NOMO-1 treated with DMSO at 0.1 percent for 48 hours (cell line): Measurements from ENCODE around the gene ADM5.

Experiments used
- DNase-seq: peaks from one replicate; lab custom pipeline; 2025; ENCODE audit not compliant: unreplicated experiment; lab: John Stamatoyannopoulos, UW

Gene ADM5

GRCh38 chr19:49658139-49658517 lies 31.3 kb upstream of the ADM5 start:
- DNase-seq, result no peak

DNA sequence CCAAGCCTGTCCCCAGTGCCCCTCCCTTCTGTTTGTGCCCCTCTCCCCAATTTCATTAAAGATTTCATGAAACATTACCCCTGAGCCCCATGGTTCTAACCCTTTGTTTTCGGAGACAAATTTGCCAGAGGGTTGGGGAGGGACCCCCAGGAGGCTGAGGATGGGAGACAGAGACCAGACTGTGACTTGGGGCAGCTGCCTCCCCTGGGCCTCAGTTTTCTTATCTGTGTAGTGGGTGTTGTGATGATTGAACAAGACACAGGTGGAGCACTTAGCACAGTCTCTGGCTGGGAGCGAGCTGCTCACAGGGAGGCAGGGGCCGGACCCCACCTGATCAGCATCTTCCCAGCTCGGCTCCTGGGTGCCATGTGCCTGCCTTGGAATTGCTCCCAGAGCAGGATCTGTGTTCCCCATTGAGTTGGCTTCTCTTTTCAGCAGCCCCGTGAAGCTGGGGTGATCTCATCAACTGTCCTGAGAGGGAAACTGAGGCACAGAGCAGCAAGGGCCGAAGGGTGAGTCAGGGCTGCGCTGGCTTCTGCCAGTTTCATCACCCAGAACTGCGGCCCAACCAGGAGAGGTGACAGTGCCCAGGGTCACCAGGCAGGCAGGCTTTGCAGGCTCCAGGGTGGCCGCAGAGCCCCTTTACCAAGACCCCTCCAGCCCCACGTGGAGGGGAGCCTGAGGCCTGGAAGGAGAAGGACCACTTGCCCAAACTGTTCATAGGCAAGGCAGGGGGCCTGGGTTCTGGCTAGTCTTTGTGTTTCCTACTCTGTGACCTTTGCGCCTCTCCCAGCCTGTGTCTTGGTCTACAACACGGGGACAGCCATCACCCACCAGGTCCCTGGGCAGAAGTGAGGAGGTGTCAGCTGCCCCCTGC lies 30.6 kb upstream of the ADM5 start:
- DNase-seq, result no peak

DNA sequence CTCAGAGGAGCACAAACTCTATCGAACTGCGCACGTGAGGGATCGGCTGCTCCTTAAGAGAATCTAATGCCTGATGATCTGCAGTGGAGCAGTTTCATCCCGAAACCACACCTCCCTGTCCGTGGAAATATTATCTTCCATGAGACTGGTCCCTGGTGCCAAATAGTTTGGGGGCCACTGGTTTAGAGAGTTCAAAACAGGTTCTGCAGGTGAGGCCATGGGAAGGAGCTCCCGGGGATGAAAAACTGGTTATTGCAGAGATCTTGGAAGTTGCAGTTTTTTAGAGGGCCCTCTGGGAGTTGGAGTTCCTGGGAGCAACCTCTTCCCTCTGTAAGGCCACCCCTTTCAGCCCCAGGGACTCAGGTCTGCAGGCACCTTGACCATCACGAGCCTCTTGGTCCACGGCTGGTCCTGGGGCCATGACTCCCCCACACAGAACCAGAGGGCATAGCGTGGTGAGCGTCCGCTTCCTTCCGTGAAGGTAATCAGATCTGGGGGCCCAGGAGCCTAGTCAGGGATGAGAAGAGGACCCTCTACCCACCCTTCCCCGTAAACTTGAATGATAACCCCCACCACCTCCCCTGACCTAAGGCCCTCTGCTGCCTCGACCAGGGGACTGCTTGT lies 28.9 kb upstream of the ADM5 start:
- no peak for DNase-seq

DNA sequence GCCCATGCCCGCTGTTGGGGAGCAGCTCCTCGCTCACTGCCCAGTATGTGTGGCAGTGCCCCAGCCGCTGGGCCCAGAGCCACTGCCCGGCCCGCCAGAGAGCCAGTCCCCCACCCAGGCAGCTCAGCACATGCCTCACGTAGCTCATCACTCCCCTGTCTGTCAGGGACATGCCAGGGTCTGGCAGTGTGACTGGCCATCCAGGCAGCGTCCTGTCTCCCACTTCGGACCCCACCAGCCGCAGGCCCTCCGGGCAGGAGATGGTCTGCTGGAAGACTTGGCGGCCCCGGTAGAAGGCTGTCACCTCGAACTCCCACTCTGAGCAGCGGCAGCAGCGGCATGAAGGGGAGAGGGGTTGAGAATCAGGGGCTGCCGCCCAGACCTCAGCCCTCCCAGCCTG lies 27.4 kb upstream of the ADM5 start:
- DNase-seq, result no peak

DNA sequence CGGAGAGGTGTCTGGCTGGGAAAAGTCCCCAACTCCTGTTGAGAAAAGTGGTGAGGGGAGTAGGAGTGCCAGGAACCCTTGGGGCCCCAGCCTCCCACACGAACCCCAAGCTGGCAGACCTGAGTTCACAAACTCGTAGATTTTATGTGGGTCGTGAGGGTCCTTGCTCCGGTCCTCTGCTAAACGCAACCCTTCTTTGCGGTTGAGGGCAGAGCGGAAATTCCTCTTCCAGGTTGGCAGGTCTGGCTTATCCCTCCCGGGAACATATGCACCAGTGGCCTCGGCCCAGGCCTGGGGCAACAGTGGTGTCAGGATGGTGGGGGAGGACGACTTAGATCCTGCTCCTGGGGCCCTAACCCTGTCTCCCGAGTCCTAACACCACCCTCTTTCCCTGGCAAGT lies 26.2 kb upstream of the ADM5 start:
- no peak for DNase-seq

DNA sequence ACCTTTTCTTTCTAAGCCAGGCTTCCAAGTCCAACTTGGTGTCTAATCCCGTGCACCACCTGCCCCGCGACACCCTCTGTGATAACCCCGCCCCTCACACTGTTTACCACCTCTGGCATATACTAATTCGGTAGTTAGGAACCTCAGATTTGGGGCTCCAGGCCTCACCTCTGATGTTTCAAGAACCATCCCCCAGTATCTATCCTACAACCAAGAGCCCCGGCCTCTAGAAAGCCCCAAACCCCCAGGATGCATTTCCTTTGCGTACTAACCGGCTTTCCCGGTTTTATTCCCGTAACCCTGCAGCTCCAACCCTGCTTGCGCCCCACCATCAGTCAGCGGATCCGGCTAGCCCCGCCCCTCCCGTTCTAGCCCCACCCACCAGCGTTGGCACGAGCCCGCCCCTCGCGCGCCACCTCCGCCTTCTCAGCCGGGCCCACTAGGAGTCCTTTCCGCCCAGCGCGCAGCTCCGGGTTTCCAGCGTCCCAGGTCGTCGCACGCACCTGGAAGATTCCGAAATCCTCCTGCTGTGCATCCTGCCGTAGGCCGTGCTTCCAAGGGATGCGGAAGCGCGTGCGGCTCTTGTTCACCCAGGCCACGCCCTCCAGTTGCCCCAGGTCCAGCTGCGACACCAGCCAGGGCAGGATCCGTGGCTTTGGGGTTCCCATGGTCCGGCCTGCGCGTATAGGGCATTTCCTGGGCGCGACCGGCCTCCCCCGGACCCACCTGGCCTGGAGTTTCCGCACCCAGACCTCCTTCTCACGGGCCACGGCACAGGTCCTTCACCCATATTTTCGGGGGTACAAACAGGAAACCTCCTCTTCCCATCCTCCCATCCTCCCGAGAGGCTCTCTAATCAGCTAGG lies 25.0 kb upstream of the ADM5 start:
- DNase-seq, result peak; percentile 60

DNA sequence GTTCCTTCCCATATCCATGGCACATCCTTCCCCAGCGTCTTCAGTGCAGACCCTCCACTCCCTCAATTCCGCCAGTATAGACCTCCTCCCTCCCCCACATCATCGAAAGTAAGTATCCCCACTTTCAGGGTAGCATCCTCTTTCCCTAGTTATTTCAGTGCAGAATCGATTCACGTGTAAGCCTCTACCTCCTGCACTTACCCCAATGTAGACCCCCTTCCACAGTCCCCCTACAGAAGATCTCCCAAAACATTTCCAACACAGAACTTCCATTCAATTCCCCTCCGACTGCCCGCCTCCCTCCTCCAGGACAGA lies 24.4 kb upstream of the ADM5 start:
- no peak for DNase-seq

DNA sequence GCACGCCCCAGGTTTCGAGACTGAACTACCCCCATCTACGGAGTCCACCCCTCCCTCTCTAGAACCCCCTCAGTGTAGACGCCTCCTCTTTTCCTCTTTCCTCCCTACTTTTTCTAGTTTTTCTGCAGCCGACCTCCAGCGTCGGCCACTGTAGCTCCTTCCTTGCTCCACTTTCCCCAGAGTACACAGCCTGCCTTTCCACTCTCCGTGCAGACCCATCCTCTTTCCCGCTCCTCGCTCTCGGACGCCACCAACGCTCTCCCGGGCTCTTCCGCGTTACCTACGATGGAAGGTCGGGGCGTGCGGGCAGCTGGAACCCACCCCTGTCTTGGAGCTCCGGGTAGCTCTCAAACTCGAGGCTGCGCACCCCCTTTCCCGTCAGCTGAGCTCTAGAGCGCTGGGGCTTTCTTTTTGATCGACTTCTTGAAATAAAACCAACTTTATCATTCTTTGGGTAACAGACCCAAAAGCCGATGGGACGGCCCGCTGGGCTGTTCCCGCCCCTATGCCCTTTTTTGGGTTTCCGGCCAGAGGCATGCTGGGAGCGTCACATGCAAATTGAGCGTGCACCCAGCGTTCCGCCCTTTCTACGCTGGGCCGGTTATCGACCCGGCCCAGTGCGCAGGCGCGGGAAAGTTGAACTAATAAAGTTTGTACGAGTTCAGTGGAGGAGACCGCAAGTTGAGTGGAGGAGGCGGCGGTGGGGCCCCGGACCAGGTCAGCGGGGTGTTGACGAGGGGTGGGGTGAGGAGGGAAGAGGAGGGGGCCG lies 23.9 kb upstream of the ADM5 start, which contains the start of the genes BCL2L12 and IRF3:
BCL2L12 (plus strand) TSS at position 583 of the 769 bp plus-strand sequence. CDS start 760 bp downstream, outside the sequence.
IRF3 (minus strand) TSS at position 507 of the 769 bp plus-strand sequence. CDS start 1,019 bp downstream, outside the sequence.
- peak; percentile 93 for DNase-seq

GRCh38 chr19:49666120-49666444 lies 23.3 kb upstream of the ADM5 start:
- no peak for DNase-seq

GRCh38 chr19:49667473-49667872 lies 21.9 kb upstream of the ADM5 start:
- DNase-seq, result no peak

GRCh38 chr19:49669516-49669915 lies 19.9 kb upstream of the ADM5 start:
- DNase-seq, result no peak

- DNase-seq, result peak; percentile 42
Measured at GRCh38 chr19:49672131-49672919, 17.1 kb upstream of the ADM5 start.

GRCh38 chr19:49676136-49676783 lies 13.1 kb upstream of the ADM5 start:
- DNase-seq, result peak; percentile 89

DNA sequence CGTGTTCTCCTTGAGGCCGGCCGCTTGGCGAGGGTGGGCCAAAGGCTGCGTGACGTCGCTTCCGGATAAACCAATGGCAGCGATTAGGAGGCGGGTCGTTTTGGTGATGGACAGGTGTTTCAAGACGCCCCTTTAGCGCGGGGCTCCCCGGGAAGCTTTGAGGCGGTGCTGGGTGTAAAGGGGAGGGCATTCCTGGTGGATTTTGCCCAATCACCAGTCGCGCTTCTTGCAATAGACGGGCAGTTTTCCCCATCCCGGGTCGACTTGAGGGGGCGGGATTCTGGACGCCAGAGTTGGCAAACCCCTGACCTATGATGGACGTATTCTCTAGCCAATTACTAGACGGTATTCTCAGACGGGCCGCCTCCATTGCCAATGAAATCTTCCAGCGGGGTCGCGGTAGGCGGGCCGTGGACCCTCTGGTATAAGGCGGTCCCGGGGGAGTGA lies 12.6 kb upstream of the ADM5 start:
- peak; percentile 99 for DNase-seq

DNA sequence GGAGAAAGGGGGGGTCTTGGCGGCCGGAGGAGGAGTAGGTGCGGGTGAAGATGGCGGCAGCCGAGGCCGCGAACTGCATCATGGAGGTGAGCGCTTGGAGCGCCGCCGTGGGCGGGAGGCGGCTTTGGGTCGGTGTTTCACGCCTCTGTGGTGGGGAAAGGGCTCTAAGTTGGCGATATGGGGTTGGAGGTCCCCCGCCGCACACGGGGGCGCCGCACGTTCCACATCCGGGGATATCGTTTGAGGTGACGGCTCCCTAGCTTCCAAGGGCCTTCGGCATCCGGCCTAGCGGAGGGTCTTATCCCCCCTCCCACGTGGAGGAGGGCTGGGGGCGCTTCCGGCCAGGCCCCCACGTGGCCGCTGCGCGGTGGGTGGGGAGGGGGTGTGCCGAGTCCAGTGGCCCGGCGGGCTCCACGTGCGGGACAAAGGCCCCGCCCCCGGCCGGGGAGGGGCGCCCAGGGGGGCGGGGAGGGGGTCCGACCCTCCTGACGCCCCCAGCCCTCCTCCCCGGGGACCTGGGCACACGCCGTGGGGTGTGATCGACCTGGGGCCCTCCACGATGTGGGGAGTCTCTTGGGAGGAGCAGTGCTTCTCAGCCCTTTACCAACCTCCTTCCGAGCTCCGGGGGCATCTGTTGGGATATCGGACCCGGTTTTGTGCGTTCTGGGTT lies 12.0 kb upstream of the ADM5 start, which contains the start of gene PRMT1:
PRMT1 (plus strand) TSS at position 41 of the 670 bp plus-strand sequence; CDS start at position 51, 10 bp downstream.
- DNase-seq, result no peak

DNA sequence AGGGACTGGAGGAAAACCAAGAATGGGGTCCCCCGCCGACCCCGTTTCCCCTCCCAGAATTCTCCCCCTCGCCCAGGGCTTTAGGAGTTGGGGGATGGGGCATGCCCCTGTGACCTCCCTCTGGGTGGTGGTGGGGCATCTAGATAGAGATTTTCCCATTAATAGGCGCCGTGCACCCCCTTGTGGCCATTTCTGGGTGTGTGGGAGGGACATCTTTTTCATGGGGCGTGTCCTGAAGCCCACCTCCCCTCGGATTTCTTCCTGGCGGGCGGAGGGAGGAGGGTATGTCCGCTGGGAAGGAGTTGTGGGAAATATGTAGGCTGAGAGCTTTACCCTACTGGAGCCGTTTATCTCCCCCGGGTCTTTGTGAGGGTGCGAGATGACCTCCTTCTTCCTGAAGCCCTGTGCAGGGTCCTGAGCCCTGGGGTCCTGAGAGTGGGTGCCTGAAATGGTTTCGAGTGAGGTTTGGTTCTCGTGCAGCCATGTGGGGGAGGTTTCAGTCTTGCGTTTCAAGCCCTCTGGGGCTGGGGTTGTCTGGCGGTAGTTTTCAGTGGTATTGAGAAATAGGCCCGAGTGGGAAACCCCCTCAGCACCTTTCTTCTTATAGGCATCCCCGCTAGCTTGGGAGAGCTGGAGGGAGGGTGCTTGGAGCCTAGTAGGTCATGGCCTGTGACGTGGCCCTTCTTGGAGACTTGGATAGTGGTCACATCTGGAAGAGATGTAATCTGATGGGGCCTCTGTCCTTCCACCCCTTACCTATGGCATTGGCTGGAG lies 11.3 kb upstream of the ADM5 start:
- DNase-seq, result peak; percentile 27

GRCh38 chr19:49678985-49679770 lies 10.2 kb upstream of the ADM5 start:
- DNase-seq, result no peak
